NCI-H128 (cell line): ENCODE measurements around the gene RMND5A.
A peak's percentile ranks its signal among the peaks of the same experiment; 100 is the strongest.

Source experiments
- DNase-seq: peaks from one replicate; lab custom pipeline; 2025; ENCODE audit not compliant: unreplicated experiment; lab: John Stamatoyannopoulos, UW

The RMND5A gene

GRCh38 chr2:86790134-86790675 is 70.1 kb downstream of the RMND5A start:
- DNase-seq = no peak

GRCh38 chr2:86790676-86791572 is 70.8 kb downstream of the RMND5A start, which contains the start of gene CD8A:
Gene CD8A (minus strand): TSS chr2:86790913. CDS start chr2:86790825, 88 bp downstream.
- DNase-seq = no peak

GRCh38 chr2:86791573-86791972 is 71.5 kb downstream of the RMND5A start:
- no peak for DNase-seq

GRCh38 chr2:86793752-86794151 is 73.7 kb downstream of the RMND5A start:
- no peak for DNase-seq

- no peak for DNase-seq
Observed at GRCh38 chr2:86794861-86795260, 74.8 kb downstream of the RMND5A start.

GRCh38 chr2:86800856-86801567 is 80.9 kb downstream of the RMND5A start:
- no peak for DNase-seq

GRCh38 chr2:86806059-86806857 is 86.2 kb downstream of the RMND5A start:
- DNase-seq = no peak

GRCh38 chr2:86807133-86807467 is 87.0 kb downstream of the RMND5A start:
- no peak for DNase-seq

GRCh38 chr2:86807468-86808275 is 87.6 kb downstream of the RMND5A start:
- DNase-seq = peak; percentile 62

GRCh38 chr2:86808315-86809161 is 88.4 kb downstream of the RMND5A start:
- peak; percentile 86 for DNase-seq

- no peak for DNase-seq
Observed at GRCh38 chr2:86809481-86810121, 89.5 kb downstream of the RMND5A start.

GRCh38 chr2:86815611-86816010 is 95.5 kb downstream of the RMND5A start:
- no peak for DNase-seq

GRCh38 chr2:86818114-86818801 is 98.2 kb downstream of the RMND5A start:
- no peak for DNase-seq

GRCh38 chr2:86818957-86819356 is 98.9 kb downstream of the RMND5A start:
- DNase-seq = no peak

- no peak for DNase-seq
Observed at GRCh38 chr2:86821306-86821705, 101.2 kb downstream of the RMND5A start.

GRCh38 chr2:86821842-86822241 is 101.8 kb downstream of the RMND5A start:
- no peak for DNase-seq

- no peak for DNase-seq
Observed at GRCh38 chr2:86822668-86823345, 102.7 kb downstream of the RMND5A start.
